ENCODE results near the gene CDC42BPB. TPM values are rescaled to one million over a fixed set of nuclear protein-coding genes. Genes with fewer than 3 reads are reported as not detected.

The CDC42BPB gene
- total RNA-seq, 1 experiment from 2014 or later: 96.9 TPM

GRCh38 chr14:103097244-103097993 is 40.1 kb upstream of the CDC42BPB start (continued):
- TF ChIP-seq, protein P1, sequence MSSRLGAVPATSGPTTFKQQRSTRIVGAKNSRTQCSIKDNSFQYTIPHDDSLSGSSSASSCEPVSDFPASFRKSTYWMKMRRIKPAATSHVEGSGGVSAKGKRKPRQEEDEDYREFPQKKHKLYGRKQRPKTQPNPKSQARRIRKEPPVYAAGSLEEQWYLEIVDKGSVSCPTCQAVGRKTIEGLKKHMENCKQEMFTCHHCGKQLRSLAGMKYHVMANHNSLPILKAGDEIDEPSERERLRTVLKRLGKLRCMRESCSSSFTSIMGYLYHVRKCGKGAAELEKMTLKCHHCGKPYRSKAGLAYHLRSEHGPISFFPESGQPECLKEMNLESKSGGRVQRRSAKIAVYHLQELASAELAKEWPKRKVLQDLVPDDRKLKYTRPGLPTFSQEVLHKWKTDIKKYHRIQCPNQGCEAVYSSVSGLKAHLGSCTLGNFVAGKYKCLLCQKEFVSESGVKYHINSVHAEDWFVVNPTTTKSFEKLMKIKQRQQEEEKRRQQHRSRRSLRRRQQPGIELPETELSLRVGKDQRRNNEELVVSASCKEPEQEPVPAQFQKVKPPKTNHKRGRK (CRISPR knock-in tag; IDR thresholded peaks at IDR 0.05; ENCODE audit: borderline replicate concordance): no peak
- TF ChIP-seq, protein P2, sequence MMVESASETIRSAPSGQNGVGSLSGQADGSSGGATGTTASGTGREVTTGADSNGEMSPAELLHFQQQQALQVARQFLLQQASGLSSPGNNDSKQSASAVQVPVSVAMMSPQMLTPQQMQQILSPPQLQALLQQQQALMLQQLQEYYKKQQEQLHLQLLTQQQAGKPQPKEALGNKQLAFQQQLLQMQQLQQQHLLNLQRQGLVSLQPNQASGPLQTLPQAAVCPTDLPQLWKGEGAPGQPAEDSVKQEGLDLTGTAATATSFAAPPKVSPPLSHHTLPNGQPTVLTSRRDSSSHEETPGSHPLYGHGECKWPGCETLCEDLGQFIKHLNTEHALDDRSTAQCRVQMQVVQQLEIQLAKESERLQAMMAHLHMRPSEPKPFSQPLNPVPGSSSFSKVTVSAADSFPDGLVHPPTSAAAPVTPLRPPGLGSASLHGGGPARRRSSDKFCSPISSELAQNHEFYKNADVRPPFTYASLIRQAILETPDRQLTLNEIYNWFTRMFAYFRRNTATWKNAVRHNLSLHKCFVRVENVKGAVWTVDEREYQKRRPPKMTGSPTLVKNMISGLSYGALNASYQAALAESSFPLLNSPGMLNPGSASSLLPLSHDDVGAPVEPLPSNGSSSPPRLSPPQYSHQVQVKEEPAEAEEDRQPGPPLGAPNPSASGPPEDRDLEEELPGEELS (CRISPR knock-in tag; IDR thresholded peaks at IDR 0.05): no peak
- TF ChIP-seq OVOL2 (CRISPR knock-in tag; IDR thresholded peaks at IDR 0.05; ENCODE audit: borderline replicate concordance): no peak
- no peak for TF ChIP-seq MAX (CRISPR knock-in tag; IDR thresholded peaks at IDR 0.05)
- no peak for TF ChIP-seq MXD4 (CRISPR knock-in tag; IDR thresholded peaks at IDR 0.05; ENCODE audit: borderline replicate concordance)

DNA sequence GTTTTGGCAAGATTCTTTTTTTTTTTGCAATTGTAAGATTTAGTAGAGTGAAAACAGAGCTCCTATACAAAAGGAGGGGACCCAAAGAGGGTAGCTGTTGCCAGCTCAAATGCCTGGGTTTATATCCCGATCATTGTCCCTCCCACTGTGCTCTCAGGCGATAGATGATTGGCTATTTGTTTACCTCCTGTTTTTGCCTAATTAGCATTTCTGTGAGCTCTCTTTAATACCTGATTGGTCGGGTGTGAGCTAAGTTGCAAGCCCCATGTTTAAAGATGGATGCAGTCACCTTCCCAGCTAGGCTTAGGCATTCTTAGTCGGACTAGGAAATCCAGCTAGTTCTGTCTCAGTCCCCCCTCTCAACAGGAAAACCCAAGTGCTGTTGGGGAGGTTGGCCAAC is 39.0 kb upstream of the CDC42BPB start:
- no peak overlapping the region for H3K27ac Mint-ChIP-seq
- ChIA-PET POLR2A (interaction anchor here (0.6 kb wide), 3 partner anchors 27 to 177 kb away, joined by 3 to 4 read pairs (median 4); partner anchors contain the start of gene TNFAIP2), CTCF (interaction anchor here (0.6 to 3.9 kb wide), 13 partner anchors 9 to 404 kb away, joined by 4 to 65 read pairs (median 6); partner anchors contain the start of gene TNFAIP2)
- ATAC-seq (no peak), DNase-seq (ENCODE audit: low spot score) (no peak)
- H3K27me3 Mint-ChIP-seq (ENCODE audit: low read depth): peaks cover 11% of the 10 kb centered on the region
- peaks cover 12% of the 10 kb centered on the region for H3K4me1 Mint-ChIP-seq
- no peaks in the 10 kb centered on the region for H3K36me3 Mint-ChIP-seq
- H3K9me3 Mint-ChIP-seq: no peaks in the 10 kb centered on the region
- no peak overlapping the region for H3K4me3 Mint-ChIP-seq
- no peak for TF ChIP-seq IRF2 (CRISPR knock-in tag; IDR thresholded peaks at IDR 0.05; ENCODE audit: borderline replicate concordance, low read depth)
- TF ChIP-seq OVOL2 (CRISPR knock-in tag; IDR thresholded peaks at IDR 0.05; ENCODE audit: borderline replicate concordance): no peak
- no peak for TF ChIP-seq NFE2L1 (CRISPR knock-in tag; IDR thresholded peaks at IDR 0.05)
- TF ChIP-seq ZNF416 (CRISPR knock-in tag; IDR thresholded peaks at IDR 0.05): no peak
- TF ChIP-seq CBFB (CRISPR knock-in tag; IDR thresholded peaks at IDR 0.05; ENCODE audit: low read depth): no peak
- no peak for TF ChIP-seq ERG (CRISPR knock-in tag; IDR thresholded peaks at IDR 0.05)
- TF ChIP-seq EMX1 (CRISPR knock-in tag; IDR thresholded peaks at IDR 0.05): no peak
- no peak for TF ChIP-seq ZNF423 (CRISPR knock-in tag; IDR thresholded peaks at IDR 0.05)

GRCh38 chr14:103095210-103095778 is 37.9 kb upstream of the CDC42BPB start:
- CTCF ChIA-PET: interaction anchor here (1.3 to 3.9 kb wide), 7 partner anchors 9 to 91 kb away, joined by 3 to 65 read pairs (median 6); no protein-coding TSS in a partner anchor
- Mint-ChIP-seq H3K4me3 (no peak overlapping the region), H3K9me3 (no peaks in the 10 kb centered on the region), H3K36me3 (no peaks in the 10 kb centered on the region), H3K27me3 (ENCODE audit: low read depth) (peaks cover 10% of the 10 kb centered on the region), H3K4me1 (peaks cover 14% of the 10 kb centered on the region), H3K27ac (no peak overlapping the region; the same call in 1 of the 2 replicates)
- DNase-seq (ENCODE audit: low spot score): no peak
- no peak for ATAC-seq
- TF ChIP-seq, protein P3, sequence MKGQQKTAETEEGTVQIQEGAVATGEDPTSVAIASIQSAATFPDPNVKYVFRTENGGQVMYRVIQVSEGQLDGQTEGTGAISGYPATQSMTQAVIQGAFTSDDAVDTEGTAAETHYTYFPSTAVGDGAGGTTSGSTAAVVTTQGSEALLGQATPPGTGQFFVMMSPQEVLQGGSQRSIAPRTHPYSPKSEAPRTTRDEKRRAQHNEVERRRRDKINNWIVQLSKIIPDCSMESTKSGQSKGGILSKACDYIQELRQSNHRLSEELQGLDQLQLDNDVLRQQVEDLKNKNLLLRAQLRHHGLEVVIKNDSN (CRISPR knock-in tag; IDR thresholded peaks at IDR 0.05): no peak
- TF ChIP-seq CTCF (IDR thresholded peaks at IDR 0.05): no peak
- no peak for TF ChIP-seq HMGA2 (CRISPR knock-in tag; IDR thresholded peaks at IDR 0.05)
- TF ChIP-seq CDX4 (CRISPR knock-in tag; IDR thresholded peaks at IDR 0.05; ENCODE audit: borderline replicate concordance): no peak
- TF ChIP-seq ZNF263 (CRISPR knock-in tag; IDR thresholded peaks at IDR 0.05; ENCODE audit: low read depth): no peak
- TF ChIP-seq SP1 (CRISPR knock-in tag; conservative IDR thresholded peaks at IDR 0.05): no peak
- POLR2A ChIA-PET: no interaction called here

All from WTC11 (cell line).